HG02884 (cell line): ENCODE measurements around the gene USP53.
A peak's percentile ranks its signal among the peaks of the same experiment; 100 is the strongest.
"Not testable (repeated sequence)": the region's sequence is repeated elsewhere in the genome, so short reads cannot be mapped to it uniquely, and the experiment has no call there.

Experiments used
- ATAC-seq: cut with Tn5 transposase; IDR thresholded peaks from one replicate; pipeline ENCODE4 v1.9.1; 2021; ENCODE audit warnings: mild to moderate bottlenecking, moderate library complexity; ENCODE audit not compliant: unreplicated experiment

Gene USP53

DNA sequence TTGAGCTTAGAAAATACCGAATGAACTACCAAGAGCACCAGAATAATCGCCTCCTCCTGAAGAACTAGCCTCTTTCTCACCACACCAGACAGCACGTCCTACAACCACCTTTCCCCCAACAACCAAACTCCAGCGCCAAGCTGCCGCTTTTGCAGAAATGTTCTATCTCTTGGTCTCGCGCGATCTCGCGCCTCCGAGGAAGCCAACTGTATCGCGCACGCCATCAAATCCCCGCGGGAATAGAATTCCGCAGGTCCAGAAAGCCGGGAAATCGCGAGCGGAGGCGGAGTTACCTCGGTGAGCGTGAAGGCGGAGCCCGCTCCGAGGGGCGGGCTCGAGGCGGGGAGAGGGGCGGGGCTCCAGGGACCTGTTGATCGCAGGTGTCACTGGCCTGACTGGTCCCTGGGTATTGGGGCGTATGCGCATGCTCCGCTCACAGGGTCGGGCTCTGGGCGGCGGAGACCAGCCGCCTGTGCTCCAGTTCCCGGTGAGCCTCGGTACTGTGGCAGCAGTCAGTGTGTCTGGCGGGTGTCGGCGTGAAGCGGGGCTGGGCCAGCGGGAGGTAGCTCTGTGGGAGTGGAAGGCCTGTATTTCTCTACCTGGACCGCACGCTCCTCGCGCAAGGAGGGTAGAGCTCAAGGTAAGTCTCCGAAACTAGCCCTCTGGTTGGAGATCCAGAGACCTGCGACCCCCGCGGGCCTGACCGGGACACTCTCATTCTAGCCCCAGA is at the start of gene USP53:
USP53 (plus strand) TSS at position 480 of the 730 bp plus-strand sequence. CDS start 27,047 bp downstream, outside the sequence.
- ATAC-seq, result peak; percentile 84

DNA sequence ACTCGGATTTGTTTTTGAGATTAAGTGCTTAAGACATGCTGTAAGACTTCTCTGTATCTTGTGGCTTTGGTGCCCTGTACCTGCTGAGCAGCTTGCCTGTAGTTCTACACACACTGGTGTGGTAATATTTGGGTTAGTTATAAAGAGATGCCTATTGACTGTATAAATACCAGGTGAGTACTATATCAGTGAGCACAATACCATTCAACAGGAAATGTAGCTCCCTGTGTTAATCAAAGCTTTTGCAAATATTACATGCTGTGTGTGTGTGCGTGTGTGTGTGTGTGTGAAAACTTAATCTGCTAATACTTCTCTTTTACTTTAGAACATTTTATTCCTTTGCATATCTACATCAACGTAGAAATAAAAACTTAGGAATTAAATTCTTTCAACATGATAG is 46.7 kb upstream of the USP53 start:
- ATAC-seq, result no peak

DNA sequence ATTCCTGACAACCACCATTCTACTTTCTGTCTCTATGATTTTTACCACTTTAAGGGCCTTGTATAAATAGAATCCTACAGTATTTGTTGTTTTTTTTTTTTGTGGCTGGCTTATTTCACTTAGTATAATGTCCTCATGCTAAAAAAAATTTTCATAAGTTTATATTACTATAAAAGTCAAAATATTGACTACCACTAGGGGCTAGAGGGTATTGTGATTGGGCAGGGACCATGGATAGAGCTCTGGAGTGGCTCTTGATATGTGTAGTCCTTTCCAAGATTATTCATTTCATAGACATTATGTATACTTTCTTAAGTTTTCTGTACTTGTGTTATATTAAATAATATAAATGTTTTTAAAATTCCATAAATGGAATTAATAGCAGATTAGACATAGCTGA is 42.3 kb upstream of the USP53 start:
- ATAC-seq, result no peak

DNA sequence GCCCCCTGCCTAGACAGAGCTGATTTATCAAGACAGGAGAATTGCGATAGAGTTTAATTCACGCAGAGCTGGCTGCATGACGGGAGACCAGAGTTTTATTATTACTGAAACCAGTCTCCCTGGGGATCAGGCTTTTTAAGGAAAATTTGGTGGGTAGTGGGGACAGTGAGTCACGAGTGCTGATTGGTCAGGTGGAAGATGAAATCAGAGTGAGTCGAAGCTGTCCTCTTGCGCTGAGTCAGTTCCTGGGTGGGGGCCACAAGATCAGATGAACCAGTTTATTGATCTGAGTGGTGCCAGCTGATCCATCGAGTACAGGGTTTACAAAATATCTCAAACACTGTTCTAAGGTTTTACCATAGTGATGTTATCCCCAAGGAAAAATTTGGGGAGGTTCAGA is 40.3 kb upstream of the USP53 start:
- no peak for ATAC-seq

DNA sequence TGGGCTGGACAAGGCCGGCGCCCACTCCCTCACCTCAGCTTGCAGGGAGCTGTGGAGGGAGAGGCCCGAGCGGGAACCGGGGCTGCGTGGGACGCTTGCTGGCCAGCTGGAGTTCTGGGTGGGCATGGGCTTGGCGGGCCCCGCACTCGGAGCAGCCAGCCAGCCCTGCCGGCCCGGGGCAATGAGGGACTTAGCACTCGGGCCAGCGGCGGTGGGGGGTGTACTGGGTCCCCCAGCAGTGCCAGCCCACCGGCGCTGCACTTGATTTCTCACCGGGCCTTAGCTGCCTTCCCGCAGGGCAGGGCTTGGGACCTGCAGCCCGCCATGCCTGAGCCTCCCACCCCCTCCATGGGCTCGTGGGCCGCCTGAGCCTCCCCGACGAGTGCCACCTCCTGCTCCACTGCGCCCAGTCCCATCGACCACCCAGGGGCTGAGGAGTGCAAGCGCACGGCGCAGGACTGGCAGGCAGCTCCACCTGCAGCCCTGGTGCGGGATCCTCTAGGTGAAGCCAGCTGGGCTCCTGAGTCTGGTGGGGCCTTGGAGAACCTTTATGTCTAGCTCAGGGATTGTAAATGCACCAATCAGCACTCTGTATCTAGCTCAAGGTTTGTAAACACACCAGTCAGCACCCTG is 38.7 kb upstream of the USP53 start:
- ATAC-seq, result not testable (repeated sequence)

DNA sequence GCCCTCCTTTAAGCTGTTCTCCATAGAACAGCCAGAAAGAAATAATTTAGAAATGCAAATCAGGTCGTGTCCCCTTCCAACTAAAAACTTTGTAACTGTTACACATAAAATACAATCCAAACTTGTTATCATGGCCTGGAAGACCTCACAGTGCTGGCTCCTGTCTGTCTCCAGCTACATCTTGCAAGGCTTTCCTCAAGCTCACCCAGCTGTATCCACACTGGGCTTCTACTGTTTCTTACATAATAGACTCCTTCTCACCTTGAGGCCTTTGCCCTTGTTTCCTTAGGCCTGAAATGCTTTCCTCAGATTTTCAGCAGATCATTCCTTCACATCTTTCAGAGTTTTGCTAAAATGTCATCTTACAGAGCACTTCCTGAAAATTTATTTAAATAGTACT is 33.5 kb upstream of the USP53 start:
- no peak for ATAC-seq

DNA sequence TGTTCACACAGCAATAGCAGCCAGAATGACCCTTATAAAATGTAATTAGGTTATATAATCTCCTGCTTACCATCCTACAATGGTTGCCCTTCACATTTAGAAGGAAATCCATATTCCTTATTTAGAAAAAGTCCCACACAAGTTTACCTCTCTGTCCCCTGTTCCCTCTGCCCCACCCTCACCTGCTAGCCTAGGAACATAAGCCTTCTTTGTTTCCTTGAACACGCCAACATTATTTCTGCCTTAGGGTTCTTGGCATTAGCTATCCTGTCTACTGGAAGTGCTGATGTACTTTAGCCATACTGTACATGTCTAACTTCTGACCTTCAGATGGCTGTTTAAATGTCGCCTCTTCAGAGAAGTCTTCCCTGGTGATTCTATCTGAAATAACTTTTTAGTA is 28.4 kb upstream of the USP53 start:
- ATAC-seq, result no peak

DNA sequence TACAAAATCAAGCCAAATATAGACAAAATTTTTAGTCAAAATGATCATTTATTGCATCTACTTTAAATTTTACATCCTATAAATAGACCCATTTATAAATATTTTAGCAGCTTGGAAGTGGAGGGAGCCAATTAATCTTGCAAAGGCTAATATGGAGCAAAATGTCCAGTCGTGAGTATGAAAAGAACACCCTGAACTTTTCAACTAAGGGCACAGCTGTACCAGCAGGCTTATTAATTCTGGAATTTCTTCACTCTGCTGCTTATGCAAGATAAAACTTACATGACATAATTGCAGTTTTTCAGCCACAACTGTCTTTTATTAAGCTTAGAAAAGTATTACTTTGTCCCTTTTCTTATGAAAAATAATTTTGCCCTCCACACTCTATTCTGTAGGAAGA is 22.9 kb upstream of the USP53 start:
- no peak for ATAC-seq

DNA sequence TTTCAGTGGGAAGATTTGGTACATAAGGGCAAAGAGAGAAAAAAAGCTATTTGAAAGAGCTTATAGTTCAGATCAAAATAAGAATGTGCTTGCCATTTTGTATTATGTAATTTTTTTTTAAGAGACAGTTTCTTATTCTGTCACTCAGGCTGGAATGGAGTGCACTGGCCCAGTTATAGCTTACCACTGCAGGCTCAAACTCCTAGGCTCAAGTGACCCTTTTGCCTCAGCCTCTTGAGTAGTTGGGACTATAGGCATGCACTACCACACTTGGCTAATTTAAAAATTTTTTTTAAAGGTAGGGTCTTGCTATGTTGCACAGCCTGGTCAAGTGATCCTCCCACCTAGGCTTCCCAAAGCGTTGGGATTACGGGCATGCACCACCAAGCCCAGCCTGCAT is 22.2 kb upstream of the USP53 start:
- ATAC-seq, result no peak

DNA sequence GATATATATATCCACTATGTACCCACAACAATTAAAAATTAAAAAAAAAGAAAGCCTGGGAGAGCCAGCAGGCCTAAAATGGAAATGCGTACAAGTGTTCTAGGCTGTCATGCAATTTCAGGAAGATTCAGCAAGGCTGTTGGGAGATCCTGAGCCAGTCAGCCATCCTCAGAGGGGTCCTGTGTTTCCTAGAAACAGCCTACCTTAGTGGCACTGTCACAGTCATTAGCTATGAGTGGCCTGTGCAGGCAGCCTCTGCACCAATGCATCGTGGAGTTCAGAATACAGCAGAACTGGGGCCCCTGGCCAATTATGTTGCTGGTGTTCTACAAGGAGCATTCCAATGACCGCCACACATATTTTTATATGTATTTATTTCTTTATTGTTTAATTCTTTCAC is 21.0 kb upstream of the USP53 start:
- ATAC-seq, result no peak

DNA sequence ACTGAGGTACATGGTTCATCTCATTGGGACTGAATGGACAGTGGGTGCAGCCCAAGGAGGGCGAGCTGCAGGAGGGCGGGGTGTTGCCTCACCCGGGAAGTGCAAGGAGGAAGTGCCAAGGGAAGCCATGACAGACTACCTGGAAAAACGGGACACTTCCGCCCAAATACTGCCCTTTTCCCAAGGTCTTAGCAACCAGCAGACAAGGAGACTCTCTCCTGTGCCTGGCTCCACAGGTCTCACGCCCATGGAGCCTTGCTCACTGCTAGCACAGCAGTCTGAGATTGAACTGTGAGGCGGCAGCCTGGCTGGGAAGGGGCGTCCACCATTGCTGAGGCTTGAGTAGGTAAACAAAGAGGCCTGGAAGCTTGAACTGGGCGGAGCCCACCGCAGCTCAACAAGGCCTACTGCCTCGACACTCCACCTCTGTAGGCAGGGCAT is 14.7 kb upstream of the USP53 start:
- ATAC-seq, result no peak

DNA sequence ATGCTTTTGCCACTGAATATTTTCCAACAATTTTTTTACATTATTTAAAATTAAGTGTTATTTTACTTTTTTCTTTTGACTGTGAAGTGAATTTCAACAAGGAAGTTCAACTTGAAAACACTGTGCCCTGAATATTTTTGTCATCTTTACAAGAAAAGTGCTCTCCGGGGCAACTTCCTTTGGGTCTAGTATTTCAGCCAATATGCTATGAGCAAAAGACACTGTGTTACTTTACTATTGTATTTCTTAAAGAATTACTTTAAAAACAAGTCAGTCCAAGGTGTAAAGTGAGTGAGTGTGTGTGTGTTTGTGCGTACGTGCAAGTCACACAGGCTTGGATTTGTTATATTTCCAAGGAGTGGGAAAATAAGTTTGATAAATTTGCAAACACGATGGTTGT is 7.6 kb upstream of the USP53 start:
- no peak for ATAC-seq

DNA sequence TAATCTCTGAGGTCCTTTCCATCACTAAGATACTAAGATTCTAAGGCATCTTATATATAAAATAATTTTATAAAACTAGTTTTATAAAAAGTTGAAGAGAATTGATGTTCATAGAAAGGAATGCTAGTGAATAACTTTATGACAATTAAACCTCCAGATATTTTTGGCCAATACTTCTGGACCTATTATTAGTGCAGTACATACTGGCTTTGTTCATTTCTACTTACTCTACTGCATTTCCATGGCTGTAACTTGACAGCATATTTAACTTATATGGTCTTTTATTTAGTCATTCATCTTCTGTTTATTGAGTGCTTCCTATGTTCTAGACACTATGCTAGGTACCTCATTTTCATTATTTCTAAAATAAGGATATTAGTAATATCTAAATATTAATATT is 6.8 kb upstream of the USP53 start:
- no peak for ATAC-seq

DNA sequence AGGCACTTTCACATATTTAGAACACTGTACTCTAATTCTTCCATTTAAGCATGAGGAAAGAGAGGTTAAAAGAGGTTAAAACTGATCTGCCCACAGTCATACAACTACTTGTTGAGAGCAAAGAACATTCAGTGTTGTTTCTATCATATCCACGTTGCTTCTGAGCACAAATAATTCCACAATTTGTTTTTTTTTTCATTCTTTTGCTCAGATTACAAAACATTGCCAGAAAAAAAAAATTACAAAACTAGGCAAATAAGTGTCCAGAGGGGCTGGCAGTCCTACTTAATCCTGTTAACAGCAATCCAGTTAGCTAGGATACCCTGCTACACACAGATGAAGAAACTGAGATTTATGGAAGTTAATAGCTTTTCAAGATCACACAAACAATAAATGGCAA is 6.3 kb upstream of the USP53 start:
- ATAC-seq, result no peak

DNA sequence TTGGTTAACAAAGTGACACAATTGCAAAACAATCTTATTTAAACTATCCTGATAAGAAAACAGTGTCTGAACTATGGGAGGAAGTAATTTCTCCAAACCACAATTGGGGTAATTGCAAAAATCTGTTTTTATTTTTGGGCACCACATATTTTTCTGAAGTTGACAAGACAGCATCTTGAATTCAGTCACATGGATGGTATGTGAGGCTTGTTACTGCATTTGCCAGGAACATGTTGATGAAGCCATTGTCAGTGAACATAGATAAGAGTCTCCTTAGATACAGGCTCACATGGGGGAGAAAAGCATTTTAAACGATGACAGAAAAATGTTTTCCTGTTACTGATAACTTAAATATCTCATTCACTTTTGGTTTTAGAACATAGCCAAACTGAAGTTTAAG is 5.5 kb upstream of the USP53 start:
- no peak for ATAC-seq

DNA sequence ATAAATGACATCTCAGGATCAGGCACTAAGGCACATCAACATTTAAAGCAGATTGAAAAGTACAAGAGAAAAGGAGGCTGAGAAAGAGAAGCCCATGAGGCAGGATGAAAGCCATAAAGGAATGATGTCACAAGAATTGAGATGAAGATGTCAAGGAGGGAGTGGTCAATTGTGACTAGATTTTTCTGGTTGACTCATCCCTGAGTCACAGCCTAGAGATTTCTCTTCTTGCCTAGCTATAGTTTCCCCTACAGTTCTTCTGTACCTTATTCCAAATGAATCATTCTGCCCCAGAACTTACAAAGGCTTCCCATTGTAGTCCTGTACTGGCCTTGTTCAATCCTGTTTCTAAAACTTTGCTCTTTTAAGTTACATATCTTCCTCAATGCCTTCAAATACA is 3.4 kb upstream of the USP53 start:
- peak; percentile 16 for ATAC-seq

DNA sequence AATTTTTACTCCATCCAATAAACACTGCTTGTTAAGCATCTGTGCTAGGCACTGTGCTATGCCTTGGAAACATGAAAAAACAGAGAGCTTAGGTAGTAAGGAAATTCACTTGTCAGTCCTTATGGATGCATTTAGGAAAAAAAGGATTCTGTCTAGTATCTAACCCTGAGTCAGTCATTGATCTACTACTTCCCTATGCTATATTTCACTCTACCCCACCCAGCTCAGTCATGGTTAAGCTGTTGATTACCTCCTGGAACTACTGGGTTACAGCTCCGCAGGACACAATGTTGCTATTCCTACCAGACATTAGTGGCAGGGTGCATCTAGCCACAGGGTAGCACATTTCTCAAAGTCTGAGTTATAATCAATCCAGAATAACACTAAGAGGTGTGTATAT is 2.9 kb upstream of the USP53 start:
- no peak for ATAC-seq

DNA sequence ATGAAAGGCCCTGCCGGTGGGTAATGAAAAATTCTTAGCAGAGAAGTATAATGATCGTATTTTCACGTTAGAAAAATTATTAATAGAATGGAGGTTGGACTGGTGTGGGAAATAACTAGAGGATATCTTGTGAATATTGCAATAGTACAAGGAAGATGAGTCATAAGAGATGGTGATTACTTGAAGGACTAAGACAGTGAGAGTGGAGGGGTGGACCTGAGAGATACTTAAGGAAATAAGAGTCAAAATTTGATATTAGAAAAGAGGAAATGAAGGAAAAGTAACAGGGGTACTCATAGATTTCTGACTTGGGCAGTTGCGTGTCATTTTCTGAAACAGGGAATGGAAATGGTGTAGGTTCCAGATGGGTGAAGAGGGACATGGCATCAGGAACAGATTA is 1.7 kb upstream of the USP53 start:
- no peak for ATAC-seq

DNA sequence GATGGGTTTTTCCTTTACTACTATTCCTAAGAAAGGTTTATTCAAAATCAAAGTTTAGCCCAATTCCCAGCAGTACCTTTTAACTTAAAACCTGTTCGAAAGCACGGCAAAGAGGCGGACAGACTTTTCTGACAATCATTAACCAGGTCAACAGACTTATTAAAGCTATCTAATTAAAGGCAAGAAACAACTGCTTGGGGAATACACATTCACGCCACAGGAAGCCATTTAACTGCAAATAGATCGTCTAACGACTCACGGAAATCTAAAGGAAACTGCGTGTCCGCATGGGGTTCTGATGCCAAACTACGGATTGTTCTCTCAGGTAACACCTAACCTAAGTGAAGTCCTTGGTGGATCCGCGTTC is 663 bp upstream of the USP53 start:
- peak; percentile 5 for ATAC-seq

DNA sequence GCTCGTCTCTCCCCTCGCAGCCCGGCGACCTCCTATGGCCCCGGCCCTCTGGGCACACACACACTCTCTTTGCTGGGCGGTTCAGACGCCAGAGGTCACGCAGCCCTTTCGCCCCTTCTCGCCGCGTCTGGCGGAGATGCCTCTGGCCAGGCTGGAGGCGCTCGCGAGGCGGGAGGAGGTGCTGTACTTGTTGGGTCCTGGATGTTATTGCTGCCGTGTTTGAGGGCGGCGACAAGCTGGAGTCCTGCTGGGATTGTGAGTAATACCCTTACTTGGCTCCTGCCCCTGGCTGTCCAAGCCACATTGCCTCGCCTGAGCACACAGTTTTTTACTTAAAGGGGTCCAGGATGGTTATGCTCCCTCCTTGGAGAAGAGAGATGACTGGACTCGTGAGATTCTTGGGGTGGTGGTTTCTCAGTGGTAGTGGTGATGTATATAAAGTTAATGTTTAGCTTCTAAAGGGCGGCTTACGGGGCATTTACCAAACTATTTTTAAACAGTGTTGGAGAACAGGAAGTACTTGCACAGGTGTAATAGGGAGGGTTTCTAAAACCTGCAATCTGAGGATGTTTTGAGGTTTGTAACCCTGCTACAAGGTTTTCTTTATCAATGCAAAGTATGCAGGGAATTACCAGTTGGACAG is 572 bp downstream of the USP53 start:
- ATAC-seq, result peak; percentile 54

DNA sequence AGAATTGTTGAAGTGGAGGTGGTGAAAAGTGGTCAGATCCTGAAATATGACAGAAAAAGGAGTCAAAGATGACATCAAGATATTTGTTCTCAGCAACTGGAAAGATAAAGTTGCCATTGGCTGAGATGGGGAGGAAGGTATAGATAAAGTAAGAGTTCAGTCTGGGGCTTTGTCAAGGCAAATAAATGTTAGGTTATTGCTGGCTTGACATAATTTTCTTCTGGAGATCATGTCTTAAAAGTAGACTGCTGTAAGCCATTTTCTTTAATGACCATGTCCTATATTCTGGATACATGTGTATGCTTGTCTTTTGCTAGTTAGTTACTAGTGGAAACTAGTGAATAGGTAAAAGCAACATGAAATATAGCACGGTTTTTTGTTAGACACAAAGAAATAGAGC is 5.6 kb downstream of the USP53 start:
- ATAC-seq, result no peak

DNA sequence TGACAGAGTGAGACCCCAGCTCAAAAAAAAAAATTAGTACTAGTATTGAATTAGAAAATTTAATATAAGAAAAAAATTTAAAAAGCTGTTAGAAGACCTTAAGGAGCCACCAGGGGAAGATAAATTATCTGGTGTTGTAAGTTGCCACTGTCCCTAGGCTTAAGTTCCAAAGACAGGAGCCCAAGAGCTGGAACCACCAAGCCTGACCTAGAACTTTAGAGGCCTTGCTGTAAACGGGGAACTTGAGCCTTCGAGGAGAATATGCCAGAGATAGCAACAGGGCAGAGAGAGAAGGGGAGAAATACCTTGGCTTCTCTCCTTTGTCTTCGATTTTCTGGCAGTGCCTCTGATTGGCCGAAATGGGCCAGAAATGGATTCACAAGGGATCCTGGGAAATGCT is 8.9 kb downstream of the USP53 start:
- ATAC-seq, result no peak
